GM21526 (cell line): ENCODE measurements around the gene IL4I1.
"Not testable (repeated sequence)": the region's sequence is repeated elsewhere in the genome, so short reads cannot be mapped to it uniquely, and the experiment has no call there.

Source experiments
- ATAC-seq: cut with Tn5 transposase; IDR thresholded peaks from one replicate; pipeline ENCODE4 v1.9.1; 2021; ENCODE audit warnings: moderate library complexity; ENCODE audit not compliant: unreplicated experiment, low FRiP score

IL4I1 gene

GRCh38 chr19:49924881-49925210, 28.2 kb upstream of the IL4I1 start:
- not testable (repeated sequence) for ATAC-seq

- no peak for ATAC-seq
Measured at GRCh38 chr19:49924004-49924880, 27.6 kb upstream of the IL4I1 start.

- ATAC-seq: no peak
Measured at GRCh38 chr19:49923055-49924003, 26.6 kb upstream of the IL4I1 start.

GRCh38 chr19:49921871-49922795, 25.4 kb upstream of the IL4I1 start:
- no peak for ATAC-seq

- no peak for ATAC-seq
Measured at GRCh38 chr19:49920624-49921363, 24.1 kb upstream of the IL4I1 start.

- ATAC-seq: no peak
Measured at GRCh38 chr19:49918089-49918488, 21.4 kb upstream of the IL4I1 start.

GRCh38 chr19:49916839-49917733, 20.4 kb upstream of the IL4I1 start:
- ATAC-seq: no peak

GRCh38 chr19:49915271-49915670, 18.6 kb upstream of the IL4I1 start:
- ATAC-seq: no peak

GRCh38 chr19:49913720-49914119, 17.0 kb upstream of the IL4I1 start:
- no peak for ATAC-seq

GRCh38 chr19:49912965-49913685, 16.4 kb upstream of the IL4I1 start:
- ATAC-seq: no peak

GRCh38 chr19:49911381-49912145, 14.9 kb upstream of the IL4I1 start:
- no peak for ATAC-seq

- ATAC-seq: no peak
Measured at GRCh38 chr19:49910179-49910578, 13.5 kb upstream of the IL4I1 start.

GRCh38 chr19:49908480-49909420, 12.1 kb upstream of the IL4I1 start:
- no peak for ATAC-seq

- ATAC-seq: no peak
Measured at GRCh38 chr19:49907745-49908446, 11.2 kb upstream of the IL4I1 start.

- ATAC-seq: no peak
Measured at GRCh38 chr19:49906879-49907564, 10.3 kb upstream of the IL4I1 start.
